Heart left ventricle (tissue), 16 donors: ENCODE data around the gene ARHGAP33. TPM values are rescaled to one million over a fixed set of nuclear protein-coding genes. Genes with fewer than 3 reads are reported as not detected.

Source experiments
- ATAC-seq, 4 donors: fragments of 200-7000 bp; cut with Tn5 transposase; one replicate each; pipeline ENCODE4 v1.9.1; 2020 to 2022; ENCODE audit warnings: moderate library complexity in 4 of 4, mild to moderate bottlenecking in 3 of 4, moderate number of reproducible peaks in 1 of 4
- DNase-seq, 5 donors: peaks; one replicate each; pipeline ENCODE4 v3.0.0-alpha.2; 2020
- H3K27ac ChIP-seq, 12 donors: fragments of 200-600 bp; sonication (generic) in 4 of 12; one replicate each; pipeline versions ENCODE4 v1.5.0 to v1.8.0; 2016 to 2022; ENCODE audit warnings: mild to moderate bottlenecking in 2 of 12
- H3K27me3 ChIP-seq, 9 donors: fragments of 200-600 bp; sonication (generic) in 2 of 9; one replicate each; pipeline versions ENCODE4 v1.5.1 to v1.8.0; 2016 to 2022; ENCODE audit warnings: mild to moderate bottlenecking in 3 of 9
- H3K36me3 ChIP-seq, 9 donors: fragments of 200-600 bp; sonication (generic) in 2 of 9; one replicate each; pipeline versions ENCODE4 v1.5.0 to v1.8.0; 2018 to 2022; ENCODE audit warnings: mild to moderate bottlenecking in 2 of 9
- H3K4me1 ChIP-seq, 12 donors: fragments of 200-600 bp; sonication (generic) in 4 of 12; one replicate each; pipeline versions ENCODE4 v1.5.0 to v1.8.0; 2016 to 2022; ENCODE audit warnings: mild to moderate bottlenecking in 3 of 12
- H3K4me3 ChIP-seq, 12 donors: fragments of 200-600 bp; sonication (generic) in 4 of 12; one replicate each; pipeline versions ENCODE4 v1.5.0 to v1.8.0; 2017 to 2022; ENCODE audit warnings: mild to moderate bottlenecking in 9 of 12, moderate library complexity in 4 of 12
- H3K9me3 ChIP-seq, 12 donors: fragments of 200-600 bp; sonication (generic) in 4 of 12; one replicate each; pipeline versions ENCODE4 v1.5.0 to v1.8.0; 2016 to 2022; ENCODE audit warnings: mild to moderate bottlenecking in 1 of 12
- POLR2A ChIP-seq, 2 donors: fragments of 450-650 bp; IDR thresholded peaks; one replicate each; pipeline ENCODE4 v1.6.1; 2017; ENCODE audit warnings: antibody characterized with exemption in 2 of 2, mild to moderate bottlenecking in 2 of 2, moderate library complexity in 2 of 2
- WGBS, 4 donors: extraction: QIAGEN DNeasy Blood & Tissue Kit in 2 of 4; methylation state at CpG; one replicate each; pipeline versions ENCODE4 v1.1.5 to v1.1.7; 2013 to 2018; 5-methylcytosine and 5-hydroxymethylcytosine counted together
- intact Hi-C, 10 donors: fragments of 100-400 bp; cut with DNase I; formaldehyde crosslinking; loops; one replicate each; pipeline versions ENCODE4 v1.11.1 to v1.14.2; 2022
- polyA plus RNA-seq, 2 donors: library from polyadenylated mRNA; stranded (reverse); fragments of 200-250 nt; gene quantifications; one replicate each; pipeline ENCODE4 v1.2.3, GENCODE V29; 2013
- total RNA-seq, 9 donors: library from RNA; depleted of rRNA in 2 of 9; stranded (reverse); fragments of >200 nt in 2 of 9; fragmentation: NEBNext Ultra II Directional in 3 of 9; extraction: Animal tissue kit (Norgen Biotek cat#: 25700) in 3 of 9; gene quantifications; one replicate each; pipeline versions ENCODE4 v1.1.0 to v1.2.4, GENCODE V29; 2016 to 2023
- TF ChIP-seq, protein P1 (sequence below), 12 donors: fragments of 200-600 bp; sonication (generic) in 4 of 12; IDR thresholded peaks; one replicate each; pipeline versions ENCODE4 v1.5.0 to v1.8.0; 2018 to 2022; ENCODE audit warnings: antibody characterized with exemption in 12 of 12, mild to moderate bottlenecking in 5 of 12
- donor health status: ischemic (EF 13 %, LVEDD 7.1; RV severe dilation, severe dysfunction).
- donor health status: healthy with polysubstance abuse.
- donor health status: DM: no; HTN: yes; CAD: no.
- donor health status: DM: no; HTN: no; CAD: no.
- donor health status: ischemic (EF 25% LVEDD 6.9; RV normal size, moderate dysfunction).
- donor health status: ischemic (EF 25% LVEDD 5.7; RV mildly dilated, moderate dysfunction).
- donor health status: healthy.
- donor health status: DM: yes; HTN: yes; CAD: no.
- donor health status: ischemic (EF 35%, LVEDD 5.7; RV mildly dilated, moderate dysfunction).
- donor health status: nonischemic (EF 11% LVEDD 7.7; RV severe dilation, severe dysfunction).
- donor health status: DM: yes; HTN: yes; CAD: no.
- donor health status: PGD.
- donor health status: ischemic (EF 29% LVEDD 5.4; RV normal size, mild dysfunction).
- donor health status: nonischemic (EF 23%, LVEDD 6.1; RV moderate dilation, normal function).

Gene ARHGAP33
- total and polyA plus RNA-seq, 11 donors = 0.50 to 7.8 (median 3.4) TPM

- Histone ChIP-seq H3K36me3 (peaks cover 0 to 18% (median 10%) of the 10 kb centered on the region in 9 donors), H3K4me1 (peaks cover 14 to 74% (median 39%) of the 10 kb centered on the region in 12 donors), H3K4me3 (peak overlapping the region in 8 of 12 donors; percentile 84 to 100 (median 91)), H3K27ac (peak overlapping the region in 3 of 12 donors; percentile 100), H3K27me3 (no peaks in the 10 kb centered on the region), H3K9me3 (no peaks in the 10 kb centered on the region)
- no peak for DNase-seq
- intact Hi-C loops = loop anchor here in 5 of 10 donors (2.0 to 10.0 kb wide), 4 partner anchors 27 to 311 kb away; partner anchors contain the start of genes LRFN3 (in 2 of the 5), THAP8 (in 1 of the 5) and WDR62 (in 1 of the 5)
- WGBS, 4 donors = 83 to 90% (median 87%) methylated on average over 19 of the region's 19 CpGs
- ATAC-seq = no peak
- TF ChIP-seq, protein P1, sequence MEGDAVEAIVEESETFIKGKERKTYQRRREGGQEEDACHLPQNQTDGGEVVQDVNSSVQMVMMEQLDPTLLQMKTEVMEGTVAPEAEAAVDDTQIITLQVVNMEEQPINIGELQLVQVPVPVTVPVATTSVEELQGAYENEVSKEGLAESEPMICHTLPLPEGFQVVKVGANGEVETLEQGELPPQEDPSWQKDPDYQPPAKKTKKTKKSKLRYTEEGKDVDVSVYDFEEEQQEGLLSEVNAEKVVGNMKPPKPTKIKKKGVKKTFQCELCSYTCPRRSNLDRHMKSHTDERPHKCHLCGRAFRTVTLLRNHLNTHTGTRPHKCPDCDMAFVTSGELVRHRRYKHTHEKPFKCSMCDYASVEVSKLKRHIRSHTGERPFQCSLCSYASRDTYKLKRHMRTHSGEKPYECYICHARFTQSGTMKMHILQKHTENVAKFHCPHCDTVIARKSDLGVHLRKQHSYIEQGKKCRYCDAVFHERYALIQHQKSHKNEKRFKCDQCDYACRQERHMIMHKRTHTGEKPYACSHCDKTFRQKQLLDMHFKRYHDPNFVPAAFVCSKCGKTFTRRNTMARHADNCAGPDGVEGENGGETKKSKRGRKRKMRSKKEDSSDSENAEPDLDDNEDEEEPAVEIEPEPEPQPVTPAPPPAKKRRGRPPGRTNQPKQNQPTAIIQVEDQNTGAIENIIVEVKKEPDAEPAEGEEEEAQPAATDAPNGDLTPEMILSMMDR (IDR thresholded peaks at IDR 0.05) = no peak
- TF ChIP-seq POLR2A (IDR thresholded peaks at IDR 0.05) = no peak
These were observed 31.5 kb upstream of the ARHGAP33 start for GRCh38 chr19:35743640-35744429.

DNA sequence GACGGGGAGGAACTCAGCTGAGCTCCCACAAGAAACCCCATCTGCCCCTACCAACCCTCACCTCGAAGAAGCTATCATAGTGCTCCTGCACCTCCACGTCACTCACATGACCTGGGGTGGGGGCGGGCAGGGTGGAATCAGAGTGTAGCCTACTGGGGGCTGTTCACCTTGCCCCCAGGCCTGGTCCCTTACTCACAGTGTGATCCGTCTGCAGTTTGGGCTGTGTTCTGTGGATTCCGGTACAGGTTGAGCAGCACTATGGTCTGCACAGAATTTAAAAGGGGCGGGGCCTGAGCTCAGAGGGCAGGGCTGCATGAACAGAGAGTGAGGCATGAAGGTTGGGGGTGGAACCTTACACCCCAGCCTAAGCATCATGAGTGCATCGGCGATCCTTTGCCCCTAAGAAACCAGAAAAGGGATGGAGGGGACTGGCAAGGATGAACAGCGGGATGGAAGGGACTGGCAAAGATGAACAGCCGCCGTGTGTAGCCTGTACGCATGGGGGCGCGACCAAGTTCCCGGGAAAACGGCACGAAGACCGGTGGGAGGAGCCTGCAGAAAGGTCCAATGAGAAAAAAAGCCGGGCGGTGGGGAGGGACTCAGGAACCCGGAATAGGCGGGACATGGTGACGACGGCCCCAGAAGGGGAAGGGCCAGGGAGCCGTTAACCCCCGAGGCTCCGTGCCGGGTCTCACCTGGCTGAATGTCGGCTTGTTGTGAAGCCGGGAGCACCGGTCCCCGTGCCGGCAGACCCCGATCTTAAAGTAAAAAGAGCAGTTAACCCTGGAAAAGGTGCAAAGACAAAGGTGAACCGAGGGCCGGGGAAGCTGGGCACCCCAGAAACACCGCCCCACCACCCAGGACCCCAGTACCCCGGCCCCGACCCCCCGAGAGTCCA is 30.7 kb upstream of the ARHGAP33 start:
- Histone ChIP-seq H3K4me3 (peak overlapping the region; percentile 72 to 100 (median 90)), H3K27me3 (no peaks in the 10 kb centered on the region), H3K4me1 (peaks cover 12 to 74% (median 45%) of the 10 kb centered on the region in 12 donors), H3K9me3 (no peaks in the 10 kb centered on the region), H3K36me3 (peaks cover 0 to 16% (median 5%) of the 10 kb centered on the region in 9 donors), H3K27ac (peak overlapping the region; percentile 99 to 100 (median 100))
- intact Hi-C loops = loop anchor here in 6 of 10 donors (1.0 to 10.0 kb wide), 6 partner anchors 28 to 310 kb away; partner anchors contain the start of genes LRFN3 (in 2 of the 6), COX6B1 (in 1 of the 6), THAP8 (in 1 of the 6) and WDR62 (in 1 of the 6)
- ATAC-seq (peak; percentile 69 to 82 (median 74)), DNase-seq (peak; percentile 96 to 98 (median 97))
- WGBS, 4 donors = 6 to 11% (median 9%) methylated on average over 35 to 41 of the region's 41 CpGs
- no peak for TF ChIP-seq POLR2A (IDR thresholded peaks at IDR 0.05)
- TF ChIP-seq, protein P1 (IDR thresholded peaks at IDR 0.05) = peak in 10 of 12 donors; percentile 20 to 69 (median 45)

DNA sequence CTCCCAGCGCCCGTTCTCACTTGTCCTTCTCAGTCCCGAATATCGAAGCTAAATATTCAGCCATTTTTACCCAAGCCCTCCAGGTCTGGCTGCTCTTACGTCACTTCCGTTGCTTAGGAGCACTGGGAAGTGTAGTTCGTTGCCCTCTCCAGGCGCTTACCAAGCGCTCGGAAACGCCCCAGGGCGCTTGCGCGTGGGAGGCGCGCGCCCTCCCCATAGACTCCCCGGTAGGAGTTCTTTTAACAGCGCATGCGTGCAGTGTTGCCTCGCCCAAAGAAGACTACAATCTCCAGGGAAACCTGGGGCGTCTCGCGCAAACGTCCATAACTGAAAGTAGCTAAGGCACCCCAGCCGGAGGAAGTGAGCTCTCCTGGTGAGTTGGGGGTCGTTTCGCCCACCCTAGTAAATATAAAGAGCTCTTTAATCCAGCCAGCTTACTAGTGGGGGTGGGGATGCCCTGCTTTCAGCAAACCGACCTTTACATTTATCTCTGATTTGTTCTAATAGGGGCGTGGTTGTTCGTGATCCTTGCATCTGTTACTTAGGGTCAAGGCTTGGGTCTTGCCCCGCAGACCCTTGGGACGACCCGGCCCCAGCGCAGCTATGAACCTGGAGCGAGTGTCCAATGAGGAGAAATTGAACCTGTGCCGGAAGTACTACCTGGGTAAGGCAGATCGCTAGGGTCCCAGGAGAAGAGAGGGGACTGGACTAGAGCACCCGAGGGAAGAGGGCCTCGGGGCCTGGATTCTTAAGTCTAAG is 29.9 kb upstream of the ARHGAP33 start, which contains the start of the genes PSENEN and U2AF1L4:
Gene PSENEN, plus strand, starts transcription at position 324 of the 759 bp plus-strand sequence. Its CDS starts 280 bp downstream, at position 604.
Gene U2AF1L4, minus strand, starts transcription at position 91 of the 759 bp plus-strand sequence. Its CDS starts 27 bp downstream, at position 64.
- peak; percentile 81 to 88 (median 84) for ATAC-seq
- DNase-seq = peak; percentile 98 to 99 (median 98)
- Histone ChIP-seq H3K36me3 (peaks cover 0 to 16% (median 5%) of the 10 kb centered on the region in 9 donors), H3K27ac (peak within 1 kb of the TSS; percentile 99 to 100 (median 100)), H3K4me3 (peak within 1 kb of the TSS; percentile 72 to 100 (median 90)), H3K27me3 (no peaks in the 10 kb centered on the region), H3K9me3 (no peaks in the 10 kb centered on the region), H3K4me1 (peaks cover 10 to 72% (median 39%) of the 10 kb centered on the region in 12 donors)
- peak in 1 of 2 donors; percentile 43 for TF ChIP-seq POLR2A (IDR thresholded peaks at IDR 0.05)
- TF ChIP-seq, protein P1 (IDR thresholded peaks at IDR 0.05) = peak in 1 of 12 donors; percentile 6
- intact Hi-C loops = loop anchor here in 5 of 10 donors (1.0 to 10.0 kb wide), 6 partner anchors 29 to 309 kb away; partner anchors contain the start of genes LRFN3 (in 2 of the 5), COX6B1 (in 1 of the 5), THAP8 (in 1 of the 5) and WDR62 (in 1 of the 5)
- 0 to 1% (median 0%) methylated on average over 24 to 40 of the region's 40 CpGs for WGBS, 4 donors
